HG02642 (cell line): ENCODE measurements around the gene EDIL3.

Source experiments
- ATAC-seq: cut with Tn5 transposase; IDR thresholded peaks from one replicate; pipeline ENCODE4 v1.9.1; 2021; ENCODE audit warnings: mild to moderate bottlenecking; ENCODE audit not compliant: unreplicated experiment, poor library complexity

EDIL3 gene

DNA sequence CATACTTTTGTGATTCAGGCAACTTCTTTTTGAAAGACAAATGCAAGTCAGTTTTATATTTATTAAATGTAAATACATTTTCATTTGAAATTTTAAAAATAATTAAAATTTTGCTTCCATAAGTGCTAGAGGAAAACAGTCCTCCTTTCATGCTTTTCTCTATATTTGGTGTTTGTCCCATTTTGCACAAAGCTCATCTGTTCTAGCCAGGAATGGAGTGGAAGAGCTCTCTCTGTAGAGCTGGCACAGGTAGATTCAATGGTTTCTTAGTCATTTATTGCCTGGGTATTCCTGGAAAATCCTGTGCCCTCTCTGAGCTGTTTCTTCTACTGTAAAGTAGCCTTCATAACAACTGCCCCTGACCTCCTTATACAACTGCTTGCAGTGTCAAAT is 396.4 kb downstream of the EDIL3 start:
- no peak for ATAC-seq

DNA sequence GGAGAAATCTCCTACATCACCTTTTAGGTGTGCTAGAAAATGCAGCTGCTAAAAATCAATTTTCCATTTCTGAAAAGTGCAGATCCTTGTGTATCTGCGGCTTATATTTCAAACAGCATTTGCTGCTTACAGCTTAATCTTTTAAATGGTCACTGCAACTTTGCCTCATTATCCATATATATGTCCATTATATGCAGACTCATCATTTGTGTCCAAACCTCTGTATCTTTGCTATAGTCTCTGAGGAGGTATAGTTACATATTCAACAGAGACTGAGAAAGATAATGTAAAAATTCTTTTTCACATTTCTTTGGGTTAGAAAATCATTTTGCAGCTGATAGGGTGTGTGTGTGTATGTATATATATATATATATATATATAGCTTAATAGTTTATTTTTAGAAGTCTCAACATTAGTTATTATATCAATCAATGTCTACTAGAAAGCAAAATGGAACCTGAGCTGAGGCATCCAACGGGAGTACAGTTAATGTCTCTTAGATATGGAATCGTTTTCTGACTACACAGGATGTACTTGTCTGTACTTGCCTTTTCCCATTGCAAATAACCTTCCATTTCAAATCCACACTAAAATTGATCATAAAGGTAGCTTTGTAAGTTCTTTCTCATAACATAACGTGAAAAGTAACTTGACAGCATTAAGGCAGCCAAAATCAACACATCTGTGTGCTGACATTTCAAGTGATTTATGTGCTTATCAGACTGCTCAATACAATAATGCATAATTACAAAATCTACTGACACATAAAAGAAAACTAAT is 397.0 kb downstream of the EDIL3 start:
- no peak for ATAC-seq

DNA sequence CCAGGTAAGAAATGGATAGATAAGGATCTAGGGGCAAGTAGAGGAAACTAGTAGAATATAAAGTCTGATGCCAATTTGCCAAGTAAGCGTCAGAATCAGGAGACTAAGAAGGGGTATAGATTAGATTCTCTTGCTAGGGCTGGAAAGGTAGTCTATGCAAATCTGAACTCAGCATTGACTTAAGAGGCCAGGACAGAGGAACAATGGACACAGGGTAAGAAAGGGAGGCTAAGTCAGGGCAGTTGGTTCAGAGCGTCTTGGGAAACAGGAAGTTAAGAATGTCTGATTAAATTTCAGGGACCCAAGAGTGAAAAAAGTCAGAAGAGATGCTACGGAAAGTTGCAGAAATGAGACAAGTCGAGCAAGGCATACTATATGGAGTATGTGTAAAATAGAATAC is 400.8 kb downstream of the EDIL3 start:
- no peak for ATAC-seq

DNA sequence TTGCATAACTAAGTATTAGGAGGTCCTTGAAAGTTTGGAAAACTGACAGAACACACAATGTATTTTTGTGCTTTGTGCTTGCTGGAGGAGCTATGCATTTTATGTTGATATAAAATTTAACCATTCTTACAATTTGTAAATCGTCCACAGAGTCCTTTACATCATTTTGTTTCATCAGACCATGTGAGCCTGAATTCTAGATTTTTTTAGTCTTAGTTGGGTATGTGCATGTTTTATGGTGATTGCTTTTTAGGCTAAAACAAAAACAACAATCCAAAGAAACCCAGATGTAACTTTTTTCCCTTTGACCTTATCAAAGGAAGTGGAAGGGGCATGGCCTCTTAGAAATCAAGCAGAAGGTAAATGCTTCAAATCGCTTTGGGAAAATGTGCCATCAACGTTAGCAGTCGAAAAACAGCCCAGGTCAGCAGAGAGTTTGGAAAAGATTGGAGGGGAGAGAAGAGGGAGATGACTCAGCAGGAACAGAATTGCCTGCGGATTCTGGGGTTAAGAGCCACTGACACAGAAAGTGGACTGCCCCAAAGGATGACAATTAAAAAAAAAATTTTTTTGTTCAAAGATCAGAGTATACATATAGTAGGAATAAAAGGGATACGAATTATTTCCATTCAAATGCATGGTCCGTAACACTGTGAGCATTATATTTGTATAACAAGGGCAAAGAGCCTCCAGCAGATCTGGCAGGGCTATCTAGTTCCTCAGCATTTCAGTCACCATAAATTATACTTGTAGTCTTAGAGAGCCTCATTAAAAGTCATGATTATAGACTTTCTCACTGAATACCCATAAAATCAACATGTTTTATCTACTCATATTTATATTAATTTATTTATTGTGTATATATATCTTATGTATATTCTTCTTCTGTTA is 410.5 kb downstream of the EDIL3 start:
- ATAC-seq = no peak

DNA sequence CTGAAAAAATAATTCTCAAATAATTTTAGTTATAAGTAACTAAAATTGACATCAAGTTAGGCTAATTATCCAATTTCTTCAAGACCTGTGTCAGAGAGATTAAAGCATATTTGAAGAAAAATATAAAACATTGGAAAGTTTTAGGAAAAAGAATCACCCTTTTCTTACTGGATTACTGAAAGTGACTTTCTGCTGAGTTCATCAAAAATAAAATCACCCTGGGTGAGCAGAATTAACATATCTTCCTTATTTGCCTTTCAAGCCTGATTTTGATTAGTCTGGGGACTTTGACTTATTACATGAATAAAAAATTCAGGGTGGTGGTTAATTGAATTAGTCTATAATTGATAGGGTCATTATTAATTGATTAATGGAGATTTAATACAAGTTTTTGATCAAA is 411.8 kb downstream of the EDIL3 start:
- no peak for ATAC-seq

DNA sequence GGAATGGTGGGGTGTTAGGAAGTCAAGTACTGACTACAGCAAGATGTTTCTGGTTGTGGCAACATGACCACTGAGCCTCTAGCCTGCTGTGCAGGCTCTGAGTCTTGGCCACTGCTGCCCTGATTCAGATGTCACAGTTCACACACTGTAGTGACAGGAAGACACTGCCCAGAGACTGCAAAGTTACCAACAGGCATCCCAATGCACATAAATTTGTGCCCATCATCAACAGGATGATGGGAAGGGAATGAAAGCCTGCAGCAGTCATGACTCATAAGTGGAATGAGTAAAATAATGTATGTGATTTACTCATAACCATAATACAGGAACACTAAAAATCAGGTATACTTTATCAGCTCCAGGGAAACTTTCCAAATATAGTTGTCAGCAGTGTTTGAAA is 412.4 kb downstream of the EDIL3 start:
- no peak for ATAC-seq

DNA sequence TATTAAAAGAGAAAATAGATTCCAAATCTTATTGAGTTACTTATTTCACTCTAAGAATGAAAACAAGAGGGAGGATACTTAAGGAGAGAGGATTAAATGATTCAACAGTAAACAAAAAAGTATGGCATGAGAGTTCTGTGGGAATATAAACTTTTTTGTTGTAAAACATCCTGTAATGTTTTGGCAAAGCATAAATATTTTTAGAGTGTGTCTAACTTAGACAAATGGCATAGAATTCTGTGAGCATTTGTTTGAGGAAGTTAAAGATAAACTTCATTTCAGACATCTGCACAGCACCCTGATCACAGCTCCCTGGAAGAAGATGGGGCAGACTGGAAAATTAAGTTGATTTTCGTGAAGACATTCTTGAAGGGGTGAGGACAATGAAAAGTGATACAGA is 417.3 kb downstream of the EDIL3 start:
- ATAC-seq = no peak

DNA sequence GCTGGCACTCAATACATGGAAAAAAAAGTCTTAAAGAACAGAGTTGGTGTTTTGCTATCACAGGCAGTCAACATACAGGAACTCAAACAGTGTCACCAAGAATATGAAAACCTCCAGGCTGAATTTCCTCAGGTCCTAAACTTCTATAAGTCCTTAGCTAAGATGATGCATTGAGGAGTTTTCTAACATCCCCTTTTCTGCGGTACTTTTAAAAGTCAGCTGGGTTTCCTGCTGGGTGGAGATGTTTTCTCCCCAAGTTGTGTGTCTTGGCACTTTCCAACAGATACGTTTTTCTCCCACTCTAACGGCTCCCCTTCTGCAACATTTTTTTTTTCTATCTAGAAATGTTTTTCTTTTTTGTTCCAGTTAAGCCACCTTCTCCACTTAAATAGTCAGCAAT is 419.2 kb downstream of the EDIL3 start:
- no peak for ATAC-seq

DNA sequence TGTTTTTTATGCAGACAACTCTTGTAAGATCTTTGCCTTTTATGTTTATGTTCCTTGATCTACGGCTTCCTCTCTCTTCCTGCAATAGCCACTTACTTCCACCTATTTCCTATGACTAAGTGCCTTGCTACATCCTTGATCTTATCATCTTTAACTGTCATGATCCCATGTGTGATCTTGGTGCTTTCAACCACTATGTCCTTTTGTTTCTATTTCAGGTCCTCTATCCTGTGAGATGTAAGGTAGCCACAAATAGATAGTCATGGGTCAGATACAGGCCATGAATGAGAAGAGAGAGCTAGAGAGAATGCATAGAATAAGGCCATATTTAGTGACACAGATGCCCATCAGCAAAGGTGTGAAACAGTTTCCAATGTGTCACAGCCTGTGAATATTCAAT is 420.4 kb downstream of the EDIL3 start:
- ATAC-seq = no peak

DNA sequence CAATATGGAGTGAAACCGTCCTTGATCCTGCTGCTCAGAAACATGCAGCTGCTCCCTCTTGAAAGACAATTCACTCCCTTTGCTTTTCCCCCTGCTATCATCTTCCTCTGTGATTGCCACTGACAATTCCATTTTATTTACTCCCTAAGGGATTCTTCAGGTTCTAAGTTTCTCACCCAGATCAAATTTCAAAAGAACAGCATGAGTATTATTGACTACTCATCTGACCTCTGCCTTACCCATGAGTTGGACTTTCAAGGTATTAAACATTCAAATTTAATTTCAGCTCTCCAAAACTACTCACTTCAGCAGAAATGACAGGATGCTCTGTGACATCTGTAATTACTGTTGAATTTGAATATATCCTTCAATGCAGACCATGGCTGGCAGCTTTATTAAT is 427.5 kb downstream of the EDIL3 start:
- no peak for ATAC-seq

DNA sequence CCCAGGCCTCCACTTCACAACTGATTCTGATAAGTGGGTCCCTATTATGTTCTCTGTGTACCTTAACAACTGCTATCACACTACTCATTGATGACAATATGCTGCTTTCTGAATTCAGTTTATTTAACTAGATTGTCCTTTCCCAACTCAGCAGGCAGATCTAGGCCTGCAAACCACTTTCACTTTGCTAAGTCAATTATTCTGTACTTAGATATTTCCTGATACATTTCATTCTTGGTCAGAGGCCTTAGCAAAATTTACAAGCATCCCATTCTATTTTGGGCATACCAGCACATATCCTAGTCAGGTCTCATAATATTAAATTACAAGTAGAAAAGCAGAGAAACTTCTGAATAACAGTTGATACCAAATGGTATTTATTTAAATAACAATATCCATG is 428.3 kb downstream of the EDIL3 start:
- no peak for ATAC-seq

DNA sequence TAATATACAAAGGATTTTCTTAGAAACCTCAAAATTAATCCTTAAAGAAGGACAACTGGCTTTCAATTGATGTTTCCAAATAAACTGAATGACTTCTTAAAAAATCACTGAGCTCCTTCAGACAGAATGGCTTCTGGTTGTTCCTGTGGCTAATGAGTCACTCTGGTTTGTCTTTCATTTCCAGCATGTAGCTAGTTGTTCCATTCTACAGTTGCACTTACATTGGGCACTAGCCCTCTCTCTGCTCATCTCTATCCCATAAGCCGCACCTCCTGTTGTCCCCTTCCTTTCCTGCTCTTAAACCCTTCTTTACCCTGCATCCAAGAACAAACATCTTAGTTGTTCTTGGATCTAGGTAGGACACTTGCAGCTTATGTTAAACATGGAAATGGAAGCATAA is 428.8 kb downstream of the EDIL3 start:
- no peak for ATAC-seq

DNA sequence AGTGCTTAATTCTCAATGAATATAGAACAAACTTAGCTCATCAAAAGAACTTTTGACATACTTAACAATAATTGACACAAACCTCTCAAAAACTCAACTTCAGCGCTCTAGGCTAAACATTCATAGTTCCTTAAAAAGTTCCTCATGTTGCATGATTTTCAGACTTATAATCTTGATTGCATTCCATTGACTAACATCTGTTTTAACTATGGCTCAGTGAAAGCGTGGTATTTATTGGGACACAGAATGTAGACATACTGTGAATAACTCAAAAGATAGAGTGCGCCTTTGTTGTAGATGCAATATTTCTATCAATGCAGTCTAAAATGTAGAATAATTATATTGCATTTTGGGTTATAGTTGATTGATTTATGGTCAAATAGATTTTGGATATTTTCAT is 436.9 kb downstream of the EDIL3 start:
- no peak for ATAC-seq

DNA sequence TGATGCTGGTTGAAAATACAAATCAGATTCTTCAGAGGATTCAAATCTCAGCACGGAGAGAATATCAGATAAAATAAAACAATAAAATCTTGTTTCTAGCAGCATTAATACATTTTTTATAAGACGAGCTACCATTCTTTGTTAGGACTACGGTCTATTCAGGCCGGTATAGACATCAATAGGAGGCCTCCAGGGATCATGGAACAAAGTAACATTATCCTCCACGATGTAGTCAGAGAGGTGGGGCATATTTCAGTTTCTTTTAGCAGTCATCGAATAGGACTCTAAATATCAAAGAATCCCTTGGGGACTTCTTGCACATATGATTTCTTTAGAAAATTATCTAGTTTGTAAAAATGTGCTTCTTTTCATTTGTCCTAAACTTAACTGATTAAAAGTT is 438.2 kb downstream of the EDIL3 start:
- ATAC-seq = no peak

DNA sequence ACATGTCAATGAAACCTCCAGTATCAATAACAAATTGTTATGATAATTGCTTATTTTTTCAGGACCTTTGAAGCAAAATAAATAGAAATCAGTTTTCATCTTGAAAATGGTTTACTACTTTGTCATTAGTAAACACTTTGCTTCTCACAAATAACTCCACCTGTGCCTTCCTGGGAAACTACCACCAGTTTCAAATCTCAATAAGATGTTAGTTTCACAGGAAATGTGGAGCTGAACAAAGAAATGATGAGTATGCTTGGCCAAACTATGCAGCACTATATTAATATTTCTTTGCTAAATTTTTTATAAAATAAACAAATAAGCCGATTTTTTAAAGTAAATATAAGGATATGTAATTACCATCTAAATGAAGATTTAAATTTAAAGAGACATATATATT is 442.5 kb downstream of the EDIL3 start:
- ATAC-seq = no peak

DNA sequence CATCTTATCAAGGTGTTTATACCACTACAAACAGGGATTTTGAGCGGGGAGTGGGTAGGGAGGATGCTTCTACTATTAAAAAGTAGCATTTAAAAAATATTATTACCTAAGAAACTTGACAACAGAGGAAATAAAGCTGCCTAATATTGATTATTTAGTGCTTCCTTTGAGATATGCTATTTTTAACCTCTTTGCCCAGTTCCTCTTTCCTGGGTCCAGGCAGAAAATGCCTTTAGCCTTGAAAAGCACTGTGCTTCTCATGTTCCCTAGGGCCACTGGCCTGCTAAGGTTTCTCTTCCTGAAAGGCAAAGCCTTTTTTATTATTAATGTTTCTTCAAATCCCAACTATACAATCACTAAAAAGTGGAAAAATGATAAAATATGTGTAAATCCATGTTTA is 446.8 kb downstream of the EDIL3 start:
- no peak for ATAC-seq

DNA sequence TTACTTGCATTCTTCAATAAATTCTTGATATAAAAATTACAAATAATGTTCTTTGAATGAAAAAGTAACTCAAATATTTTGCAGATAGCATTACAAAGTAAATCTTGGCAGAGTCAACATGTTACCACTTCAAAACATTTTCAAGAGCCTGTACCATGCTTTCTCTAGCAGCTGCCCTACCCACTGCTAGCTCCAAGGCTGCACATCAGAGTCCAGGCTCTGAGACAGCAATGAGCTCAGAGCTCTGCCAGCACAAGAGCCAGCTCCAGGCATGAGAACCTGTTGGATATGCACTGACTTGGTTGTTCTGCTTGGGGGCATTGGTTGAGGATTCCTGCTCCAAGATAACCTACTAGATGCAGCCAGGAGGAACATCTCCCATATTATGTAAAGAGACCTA is 452.7 kb downstream of the EDIL3 start:
- no peak for ATAC-seq

DNA sequence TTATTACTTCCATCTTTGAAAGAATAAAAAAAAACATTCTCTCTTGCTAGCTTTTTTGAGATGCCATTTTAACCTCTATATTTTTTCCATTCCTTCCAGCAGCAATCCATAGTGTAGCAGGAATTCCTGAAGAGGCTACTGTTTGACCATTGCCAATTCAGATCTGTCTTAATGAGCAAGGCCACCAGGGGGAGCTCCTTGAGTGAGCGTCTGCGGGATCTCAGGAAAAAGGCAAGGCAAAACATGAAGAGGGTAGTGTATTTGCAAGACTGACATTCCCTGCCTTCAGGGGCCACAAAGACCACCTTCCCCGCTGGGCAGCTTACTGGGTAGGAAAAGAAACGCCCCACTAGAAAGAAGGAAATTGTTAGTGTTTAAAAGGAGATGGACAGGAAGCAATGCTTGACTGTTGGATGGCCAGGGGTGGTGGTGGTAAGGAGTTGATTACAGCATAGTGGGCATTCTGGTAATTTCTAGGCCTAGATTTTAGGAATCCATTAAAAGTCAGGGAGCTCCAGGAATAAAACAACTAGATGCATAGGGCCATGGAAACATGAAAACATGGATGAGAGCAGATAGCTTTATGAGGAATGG is 457.4 kb downstream of the EDIL3 start:
- ATAC-seq = peak; percentile 81

DNA sequence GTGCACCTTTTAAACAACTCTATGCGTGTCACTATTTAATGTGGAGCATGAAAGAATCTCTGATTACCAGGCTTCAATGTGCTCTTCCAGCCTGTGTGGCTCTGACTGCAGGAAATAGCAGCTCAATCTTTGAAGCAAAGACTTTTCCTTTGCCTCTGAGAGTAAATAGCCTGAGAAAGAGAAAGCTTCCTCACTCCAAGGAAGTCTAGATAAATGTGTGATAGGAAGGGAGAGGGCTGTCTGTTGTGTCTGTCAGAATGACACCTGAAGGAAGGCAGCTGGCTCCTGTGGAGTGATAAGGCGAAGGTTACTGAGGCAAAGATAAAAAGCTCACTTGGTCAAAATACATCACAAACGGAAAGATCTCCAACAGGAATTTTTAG is 458.7 kb downstream of the EDIL3 start:
- ATAC-seq = no peak

DNA sequence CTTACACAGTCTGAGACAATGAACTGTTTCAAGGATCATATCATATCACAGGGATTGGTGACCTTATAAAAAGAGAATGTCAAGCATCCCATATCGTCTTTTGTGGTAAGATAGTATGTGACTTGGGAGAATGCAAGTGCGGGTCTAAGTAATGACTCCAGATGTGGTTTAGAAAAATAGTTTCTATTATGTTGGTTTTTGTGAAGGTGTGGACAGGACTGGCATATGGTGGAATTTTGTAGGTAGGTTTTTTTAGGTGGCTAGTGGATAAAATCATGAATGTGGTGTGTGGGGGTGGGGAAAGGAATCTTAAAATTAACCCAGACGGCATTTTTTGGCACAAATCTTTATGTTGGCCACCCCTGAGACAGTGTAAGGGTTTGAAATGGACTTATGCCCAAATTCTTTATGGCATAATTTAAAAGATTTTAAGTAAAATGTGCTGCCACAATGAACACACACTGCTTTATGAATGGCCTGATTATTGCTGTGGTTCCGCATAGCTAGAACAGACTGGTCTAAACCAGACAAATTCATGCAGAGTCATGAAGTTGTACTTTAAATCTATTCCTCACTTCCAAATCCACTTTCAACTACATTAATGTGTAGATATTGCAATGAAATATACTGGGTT is 459.2 kb downstream of the EDIL3 start:
- no peak for ATAC-seq

DNA sequence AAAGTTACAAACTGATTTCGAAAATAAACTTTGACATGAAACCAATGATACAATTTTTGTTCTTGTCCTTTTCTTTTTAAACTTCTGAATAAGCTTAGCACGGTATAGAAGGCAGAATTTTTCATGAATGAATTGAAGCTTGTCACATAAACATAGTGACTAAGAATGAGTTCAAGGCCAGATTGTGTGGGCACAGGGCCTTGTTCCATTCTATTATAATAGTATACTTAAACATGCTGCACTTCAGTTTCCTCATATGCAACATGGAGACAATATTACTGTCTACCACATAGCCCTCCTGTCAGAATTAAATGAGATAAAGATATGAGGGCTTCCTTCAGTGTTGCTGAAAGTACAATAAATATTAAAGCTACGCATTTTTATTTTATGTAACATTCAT is 459.8 kb downstream of the EDIL3 start:
- ATAC-seq = no peak
